ENCODE results near the gene DLEC1.

DNA sequence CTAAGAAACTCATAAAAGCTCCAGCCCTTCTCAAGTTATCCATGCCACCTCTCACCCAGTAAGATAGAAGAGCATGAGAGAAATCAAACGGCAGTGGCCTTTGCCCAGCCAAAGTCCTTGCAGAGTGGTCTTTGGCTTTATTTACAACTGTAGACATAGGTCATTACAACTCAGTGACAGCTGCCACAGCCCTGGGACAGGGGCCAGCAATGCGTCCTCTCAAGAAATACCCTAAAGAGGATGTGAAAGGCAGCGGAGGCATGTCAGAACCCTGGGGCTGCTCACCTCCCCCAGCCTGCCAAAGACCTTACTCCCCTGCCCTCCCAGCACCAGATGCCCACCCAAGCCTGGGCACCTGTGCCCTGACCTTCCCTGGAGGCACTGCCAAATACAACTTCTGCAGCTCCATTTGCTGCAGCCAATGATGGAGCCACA, 91.6 kb downstream of the DLEC1 start:
- TF ChIP-seq, protein P1, sequence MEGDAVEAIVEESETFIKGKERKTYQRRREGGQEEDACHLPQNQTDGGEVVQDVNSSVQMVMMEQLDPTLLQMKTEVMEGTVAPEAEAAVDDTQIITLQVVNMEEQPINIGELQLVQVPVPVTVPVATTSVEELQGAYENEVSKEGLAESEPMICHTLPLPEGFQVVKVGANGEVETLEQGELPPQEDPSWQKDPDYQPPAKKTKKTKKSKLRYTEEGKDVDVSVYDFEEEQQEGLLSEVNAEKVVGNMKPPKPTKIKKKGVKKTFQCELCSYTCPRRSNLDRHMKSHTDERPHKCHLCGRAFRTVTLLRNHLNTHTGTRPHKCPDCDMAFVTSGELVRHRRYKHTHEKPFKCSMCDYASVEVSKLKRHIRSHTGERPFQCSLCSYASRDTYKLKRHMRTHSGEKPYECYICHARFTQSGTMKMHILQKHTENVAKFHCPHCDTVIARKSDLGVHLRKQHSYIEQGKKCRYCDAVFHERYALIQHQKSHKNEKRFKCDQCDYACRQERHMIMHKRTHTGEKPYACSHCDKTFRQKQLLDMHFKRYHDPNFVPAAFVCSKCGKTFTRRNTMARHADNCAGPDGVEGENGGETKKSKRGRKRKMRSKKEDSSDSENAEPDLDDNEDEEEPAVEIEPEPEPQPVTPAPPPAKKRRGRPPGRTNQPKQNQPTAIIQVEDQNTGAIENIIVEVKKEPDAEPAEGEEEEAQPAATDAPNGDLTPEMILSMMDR (conservative IDR thresholded peaks at IDR 0.05; ENCODE audit: low read length) = no peak
- no peak for TF ChIP-seq EZH2phosphoT487 (IDR thresholded peaks at IDR 0.05; ENCODE audit: borderline replicate concordance)

Measured in Loucy (cell line).